OCI-M2 (cell line): ENCODE measurements around the gene GTF2A1L.
"Not testable (repeated sequence)": the region's sequence is repeated elsewhere in the genome, so short reads cannot be mapped to it uniquely, and the experiment has no call there.

Experiments used
- DNase-seq: peaks from one replicate; lab custom pipeline; 2025; ENCODE audit not compliant: unreplicated experiment; lab: John Stamatoyannopoulos, UW

GTF2A1L gene, protein sequence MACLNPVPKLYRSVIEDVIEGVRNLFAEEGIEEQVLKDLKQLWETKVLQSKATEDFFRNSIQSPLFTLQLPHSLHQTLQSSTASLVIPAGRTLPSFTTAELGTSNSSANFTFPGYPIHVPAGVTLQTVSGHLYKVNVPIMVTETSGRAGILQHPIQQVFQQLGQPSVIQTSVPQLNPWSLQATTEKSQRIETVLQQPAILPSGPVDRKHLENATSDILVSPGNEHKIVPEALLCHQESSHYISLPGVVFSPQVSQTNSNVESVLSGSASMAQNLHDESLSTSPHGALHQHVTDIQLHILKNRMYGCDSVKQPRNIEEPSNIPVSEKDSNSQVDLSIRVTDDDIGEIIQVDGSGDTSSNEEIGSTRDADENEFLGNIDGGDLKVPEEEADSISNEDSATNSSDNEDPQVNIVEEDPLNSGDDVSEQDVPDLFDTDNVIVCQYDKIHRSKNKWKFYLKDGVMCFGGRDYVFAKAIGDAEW

DNA sequence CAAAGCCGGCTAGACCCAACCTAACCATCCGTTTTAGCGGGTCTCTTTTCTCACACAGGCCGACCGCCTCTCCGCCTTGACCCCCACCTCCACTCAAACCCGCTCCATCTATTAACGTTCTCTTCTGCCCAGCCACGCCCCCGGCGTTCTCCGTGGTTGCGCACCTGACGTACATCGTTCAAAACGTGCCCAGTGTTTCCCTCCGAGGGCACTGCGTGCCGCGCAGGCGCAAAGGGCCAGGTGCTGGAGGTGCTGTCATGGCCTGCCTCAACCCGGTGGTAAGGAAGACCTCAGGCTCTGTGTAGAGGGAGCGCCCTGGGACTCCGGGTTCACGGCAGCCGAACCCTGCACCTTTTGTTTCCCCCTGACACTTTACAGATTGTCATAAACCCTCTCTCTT is at the start of gene GTF2A1L:
TSS of gene GTF2A1L (plus strand) at position 239 of the 400 bp plus-strand sequence. CDS start at position 258, 19 bp downstream.
- DNase-seq: no peak

DNA sequence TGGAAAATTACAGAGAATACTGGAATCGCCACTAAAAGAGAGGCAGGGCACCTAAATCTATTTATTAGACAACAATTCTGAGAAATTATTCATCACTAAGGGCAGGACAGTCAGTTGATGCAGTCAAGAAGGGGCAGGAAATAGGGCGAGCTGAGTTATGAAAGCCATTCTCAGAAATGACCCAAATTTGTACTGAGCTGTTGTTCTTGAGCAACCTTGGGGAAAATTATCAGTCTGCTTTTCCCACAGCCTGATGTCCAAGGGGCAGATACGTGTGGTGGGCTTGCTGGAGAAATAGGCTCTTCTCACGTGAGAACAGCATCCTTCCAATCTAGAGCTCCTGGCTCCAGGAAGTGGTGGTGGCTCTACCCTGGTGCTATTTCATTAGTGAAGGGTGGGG is 49.1 kb upstream of the GTF2A1L start:
- DNase-seq: no peak

DNA sequence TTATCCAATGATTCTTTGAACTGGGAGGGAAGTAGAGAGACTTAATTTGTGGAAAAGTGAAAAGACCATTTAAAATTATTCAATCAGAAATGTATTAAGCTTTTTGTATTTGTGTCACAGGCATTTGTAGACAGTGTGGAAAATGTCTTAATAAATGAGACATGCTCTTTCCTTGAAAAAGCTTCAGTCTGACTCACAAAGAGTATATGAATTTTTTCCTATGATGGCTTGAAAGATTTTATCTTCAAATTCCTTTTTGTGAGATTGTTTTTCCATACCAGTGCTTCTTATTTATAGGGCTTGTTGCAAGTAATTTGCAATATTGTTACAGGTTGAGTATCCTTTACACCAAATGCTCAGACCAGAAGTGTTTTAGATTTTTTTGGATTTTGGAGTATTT is 48.2 kb upstream of the GTF2A1L start:
- no peak for DNase-seq

DNA sequence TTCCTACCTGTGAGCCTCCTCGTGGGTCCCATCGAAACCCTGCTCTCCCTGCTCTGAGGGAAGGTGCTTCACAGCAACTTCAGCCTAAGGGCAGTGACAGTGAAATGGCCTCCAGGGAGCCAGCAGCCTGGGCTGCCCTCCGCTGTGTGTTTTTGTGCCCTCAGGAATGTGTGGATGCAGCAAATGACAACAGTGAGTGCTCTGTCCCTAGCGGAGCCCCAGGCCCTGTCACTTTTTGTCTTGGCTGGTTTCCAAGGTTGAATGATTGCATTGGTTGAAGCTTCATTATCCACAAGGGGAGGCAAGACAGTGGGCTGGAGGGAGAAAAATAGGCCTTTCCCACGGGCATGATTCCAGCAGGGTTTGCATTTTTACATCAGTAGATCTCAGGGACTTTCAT is 44.8 kb upstream of the GTF2A1L start:
- DNase-seq: no peak

DNA sequence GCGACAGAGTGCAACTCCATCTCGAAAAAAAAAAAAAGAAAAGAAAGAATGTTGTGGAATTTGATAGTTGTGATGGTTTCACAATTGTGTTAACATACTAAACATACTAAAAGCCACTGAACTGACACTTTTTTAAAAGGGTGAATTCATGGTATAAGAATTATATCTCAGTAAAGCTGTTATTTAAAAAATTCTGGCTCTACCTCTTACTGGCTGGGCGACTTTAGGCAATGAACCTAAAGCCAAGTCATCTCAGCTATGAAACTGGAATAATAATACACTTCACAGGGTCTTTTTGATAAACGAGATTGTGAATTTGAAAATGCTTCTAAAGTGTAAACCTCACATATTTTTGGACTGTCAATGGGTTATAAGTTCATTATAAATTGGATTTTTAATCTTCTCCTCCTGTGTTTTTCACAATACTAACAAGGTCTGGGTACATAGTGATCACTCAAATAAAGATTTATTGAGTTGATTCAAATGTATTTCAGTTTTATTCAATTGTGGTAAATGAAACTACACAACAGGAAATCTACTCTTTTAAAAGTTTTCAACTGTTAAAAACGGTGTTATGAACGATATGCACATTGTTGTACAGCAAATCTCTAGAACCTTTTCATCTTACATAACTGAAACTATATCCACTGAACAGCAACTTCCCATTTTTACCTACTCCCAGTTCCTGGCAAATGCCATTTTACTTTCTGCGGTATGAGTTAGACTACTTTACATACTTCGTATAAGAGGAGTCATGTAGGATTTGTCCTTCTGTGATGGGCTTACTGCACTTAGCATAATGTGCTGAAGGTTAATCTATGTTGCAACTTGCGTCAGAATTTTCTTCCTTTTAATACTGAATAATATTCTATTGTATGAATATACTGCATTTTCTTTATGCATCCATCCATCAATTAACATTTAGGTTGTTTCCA is 43.0 kb upstream of the GTF2A1L start:
- no peak for DNase-seq

DNA sequence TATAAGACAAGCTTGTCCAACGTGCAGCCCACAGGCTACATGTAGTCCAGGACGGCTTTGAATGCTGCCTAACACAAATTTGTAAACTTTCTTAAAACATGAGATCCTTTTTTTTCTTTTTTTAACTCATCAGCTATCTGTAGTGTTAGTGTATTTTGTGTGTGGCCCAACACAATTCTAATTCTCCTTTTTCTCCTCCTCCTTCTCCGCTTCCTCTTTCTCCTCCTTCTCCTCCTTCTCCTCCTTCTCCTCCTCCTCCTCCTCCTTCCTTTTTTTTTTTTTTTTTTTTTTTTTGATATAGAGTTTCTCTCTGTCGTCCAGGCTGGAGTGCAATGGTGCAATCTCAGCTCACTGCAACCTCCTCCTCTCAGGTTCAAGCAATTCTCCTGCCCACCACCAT is 39.3 kb upstream of the GTF2A1L start:
- no peak for DNase-seq

DNA sequence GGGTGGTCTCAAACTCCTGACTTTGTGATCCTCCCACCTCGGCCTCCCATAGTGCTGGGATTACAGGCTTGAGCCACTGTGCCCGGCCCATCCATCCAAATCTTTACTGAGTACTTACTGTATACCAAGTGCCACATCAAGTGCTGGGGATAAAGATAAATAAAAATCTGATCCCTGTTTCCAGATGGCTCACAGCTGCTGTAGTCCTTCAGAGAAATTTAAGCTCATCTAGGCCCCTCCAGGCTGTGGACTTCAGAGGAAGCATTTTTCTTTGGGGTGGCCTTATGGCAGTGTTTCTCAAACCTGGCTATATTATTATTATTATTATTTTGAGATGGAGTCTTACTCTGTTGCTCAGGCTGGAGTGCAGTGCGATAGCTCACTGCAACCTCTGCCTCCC is 33.7 kb upstream of the GTF2A1L start:
- no peak for DNase-seq

DNA sequence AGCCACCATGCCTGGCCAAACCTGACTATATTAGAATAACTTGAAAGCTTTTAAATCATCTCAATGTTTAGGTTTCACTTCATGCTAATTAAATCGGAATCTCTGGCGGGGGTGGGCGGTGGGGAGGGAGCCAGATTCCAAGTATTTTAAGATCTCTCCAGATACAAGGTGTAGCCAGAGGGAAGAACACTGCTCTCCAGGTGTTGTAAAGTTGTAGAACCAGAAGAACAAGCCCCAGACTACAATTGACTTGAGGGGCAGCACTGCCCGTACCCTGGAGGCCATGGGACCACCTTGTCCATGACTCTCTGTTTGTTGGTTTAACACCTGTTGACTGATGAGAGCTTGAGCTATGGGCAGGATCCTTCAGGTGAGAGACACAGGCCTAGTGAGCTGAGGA is 33.1 kb upstream of the GTF2A1L start:
- no peak for DNase-seq

DNA sequence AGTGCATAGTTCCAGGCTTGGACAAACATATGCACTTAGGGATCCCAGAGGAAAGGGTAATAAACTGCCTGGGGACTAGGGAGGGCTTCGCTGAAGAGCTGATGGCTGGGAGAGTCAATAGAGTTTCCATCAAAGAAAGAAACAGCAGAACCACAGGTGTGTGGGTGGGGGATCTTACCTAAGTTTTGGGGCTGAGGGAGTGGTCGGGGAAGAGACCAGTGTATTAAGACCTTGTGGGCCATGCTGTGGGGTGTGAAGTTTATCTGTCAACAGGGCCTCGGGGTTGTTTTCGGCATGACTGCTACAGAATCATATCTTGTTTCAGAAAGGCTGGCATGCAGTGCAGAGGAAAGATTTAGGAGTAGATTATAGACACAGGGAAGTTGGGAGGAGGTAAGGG is 31.2 kb upstream of the GTF2A1L start:
- no peak for DNase-seq

DNA sequence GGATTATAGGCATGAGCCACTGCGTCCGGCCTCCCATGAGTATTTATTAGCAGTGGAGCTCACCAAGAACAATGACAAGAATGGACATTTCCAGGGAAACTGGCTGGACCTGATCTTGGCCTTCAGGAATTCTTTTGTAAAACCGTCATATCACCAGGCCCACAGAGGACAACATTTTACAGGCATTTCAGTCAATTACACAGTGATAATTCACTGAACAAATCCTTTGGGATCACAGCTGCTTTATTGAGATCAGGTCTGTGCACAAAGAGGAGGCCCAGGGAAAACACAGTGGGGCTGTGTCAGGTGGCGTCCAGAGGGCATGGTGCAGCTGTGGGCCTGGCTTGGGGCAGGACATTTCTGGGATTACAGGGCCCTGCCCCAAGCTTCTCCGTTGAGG is 30.1 kb upstream of the GTF2A1L start:
- no peak for DNase-seq

DNA sequence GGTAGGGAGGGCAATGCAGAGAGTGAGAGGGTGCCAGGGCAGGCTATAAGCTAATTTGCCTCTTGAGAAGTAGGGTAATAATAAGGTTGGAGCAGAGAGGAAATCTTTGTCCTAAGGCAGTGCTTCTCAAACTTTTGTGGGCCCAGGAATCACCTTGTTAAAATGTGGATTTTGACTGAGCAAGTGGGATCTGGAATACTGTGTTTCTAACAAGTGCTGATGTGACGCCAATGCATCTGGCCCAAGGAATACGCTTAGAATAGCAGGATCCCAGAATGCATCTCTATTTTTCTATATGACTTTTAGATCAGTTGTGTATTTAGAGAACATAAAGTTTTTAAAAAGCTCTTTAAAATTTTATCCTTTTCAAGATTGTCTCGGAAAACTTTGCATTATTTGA is 29.7 kb upstream of the GTF2A1L start:
- no peak for DNase-seq

DNA sequence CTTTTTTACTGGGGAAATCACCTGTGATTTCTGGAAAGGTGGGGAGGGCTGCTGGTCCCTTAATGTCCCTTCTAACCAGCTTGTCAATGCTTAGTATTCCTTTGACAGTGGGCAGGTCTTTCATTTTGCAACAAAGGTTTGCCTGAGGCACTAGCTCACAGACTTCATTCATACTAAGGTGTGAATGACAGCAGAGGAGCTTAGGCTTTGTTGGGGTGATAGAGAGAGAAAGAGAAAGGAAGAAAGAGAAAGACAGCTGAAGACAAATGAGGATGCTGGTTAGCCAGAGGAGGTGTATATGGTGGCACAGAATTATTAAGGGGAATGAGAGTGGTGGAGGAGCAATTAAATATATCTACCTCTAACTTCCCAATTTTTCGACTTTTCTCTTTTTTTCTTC is 28.9 kb upstream of the GTF2A1L start:
- DNase-seq: no peak

DNA sequence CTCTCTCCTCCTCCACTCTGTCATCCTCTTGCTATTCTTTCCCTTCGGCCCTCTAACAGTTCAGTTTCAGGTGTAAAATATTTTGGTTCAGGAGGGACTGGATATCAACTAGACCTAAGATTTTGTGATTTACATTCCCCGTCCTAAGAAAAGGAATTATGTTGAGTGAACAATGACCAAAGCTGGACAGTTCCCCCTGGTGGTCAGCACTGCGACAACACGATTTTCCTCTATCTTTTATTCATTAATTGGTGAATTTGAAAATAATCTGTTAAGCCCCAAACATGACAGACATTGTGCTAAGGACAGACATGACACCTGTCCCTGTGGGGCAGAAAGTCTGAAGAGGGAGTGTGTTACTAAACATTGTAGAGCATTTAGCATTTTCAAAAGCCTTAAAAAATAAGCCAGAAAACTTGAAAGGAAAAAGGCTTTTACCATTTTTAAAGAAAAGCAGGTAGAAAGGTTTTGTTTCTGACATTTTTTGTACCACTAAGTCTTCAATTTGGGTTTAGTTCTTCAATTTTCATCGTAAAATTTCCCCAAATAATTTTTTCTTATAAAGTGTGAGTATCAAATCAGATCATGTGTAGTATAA is 28.4 kb upstream of the GTF2A1L start:
- no peak for DNase-seq

DNA sequence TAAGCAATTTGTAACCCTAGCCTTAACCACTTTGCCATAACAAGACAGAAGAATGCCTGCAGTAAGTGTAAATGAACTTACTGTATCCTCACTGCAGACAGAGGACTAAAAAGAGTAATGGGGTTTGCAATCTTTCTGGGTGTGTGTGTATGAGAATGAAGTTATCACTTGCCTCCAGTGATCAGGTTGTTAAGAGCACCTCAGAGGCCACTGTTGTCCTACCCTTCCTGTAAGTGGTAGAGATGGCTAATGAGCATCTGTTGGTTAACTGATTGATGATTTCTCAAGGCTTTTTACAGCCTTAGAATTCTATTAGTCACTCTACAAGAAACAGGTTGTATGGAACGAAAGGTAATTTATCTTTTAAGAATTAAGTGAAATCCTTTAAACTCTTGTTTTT is 27.6 kb upstream of the GTF2A1L start:
- DNase-seq: no peak

DNA sequence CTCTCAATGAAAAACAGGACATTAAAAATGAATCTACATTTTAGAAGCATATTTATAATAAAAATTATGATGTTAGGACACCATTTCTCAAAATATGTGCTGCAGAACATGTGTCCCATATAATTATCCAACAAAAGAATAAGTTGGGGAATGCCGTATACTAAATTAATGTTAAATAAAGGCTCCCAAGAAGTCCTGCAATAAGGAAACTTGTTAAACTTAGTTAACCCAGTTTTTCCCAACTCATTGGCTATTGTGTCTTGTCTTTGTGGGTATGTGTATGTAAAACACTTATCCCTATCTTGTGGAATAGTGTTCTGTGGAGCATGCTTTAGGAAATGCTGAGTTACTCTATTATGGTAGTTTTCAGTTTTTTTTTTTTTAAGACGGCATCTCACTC is 25.6 kb upstream of the GTF2A1L start:
- DNase-seq: no peak

DNA sequence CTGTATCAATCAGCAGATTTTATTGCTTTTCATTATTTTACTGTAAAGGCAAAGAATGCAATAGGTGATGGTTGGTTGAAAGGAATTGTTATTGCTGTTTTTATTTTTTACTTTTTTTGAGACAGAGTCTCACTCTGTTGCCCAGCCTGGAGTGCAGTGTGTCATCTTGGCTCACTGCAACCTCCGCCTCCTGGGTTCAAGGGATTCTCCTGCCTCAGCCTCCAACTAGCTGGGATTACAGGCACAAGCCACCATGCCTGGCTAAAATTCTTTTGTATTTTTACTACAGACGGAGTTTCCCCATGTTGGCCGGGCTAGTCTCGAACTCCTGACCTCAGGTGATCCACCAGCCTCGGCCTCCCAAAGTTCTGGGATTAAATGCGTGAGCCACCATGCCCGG is 20.9 kb upstream of the GTF2A1L start:
- DNase-seq: not testable (repeated sequence)

DNA sequence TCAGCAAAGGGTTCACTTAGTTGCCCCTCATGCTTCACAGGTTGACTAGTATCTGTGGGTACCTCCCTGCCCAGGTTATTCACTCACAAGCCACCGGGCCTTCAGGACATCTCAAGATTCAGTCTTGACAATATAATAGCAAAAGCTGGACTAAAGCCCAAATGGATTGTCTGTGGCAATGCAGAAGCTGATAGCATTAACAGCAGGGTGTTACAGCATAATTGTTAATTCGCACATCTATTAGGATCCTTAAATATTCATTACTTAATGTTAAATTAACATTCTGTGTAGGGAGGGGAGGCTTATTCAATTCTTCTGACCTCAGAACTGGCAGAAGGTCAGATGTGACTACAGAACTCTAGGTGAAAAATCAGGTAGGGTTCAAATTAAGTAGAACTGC is 20.2 kb upstream of the GTF2A1L start:
- DNase-seq: no peak

DNA sequence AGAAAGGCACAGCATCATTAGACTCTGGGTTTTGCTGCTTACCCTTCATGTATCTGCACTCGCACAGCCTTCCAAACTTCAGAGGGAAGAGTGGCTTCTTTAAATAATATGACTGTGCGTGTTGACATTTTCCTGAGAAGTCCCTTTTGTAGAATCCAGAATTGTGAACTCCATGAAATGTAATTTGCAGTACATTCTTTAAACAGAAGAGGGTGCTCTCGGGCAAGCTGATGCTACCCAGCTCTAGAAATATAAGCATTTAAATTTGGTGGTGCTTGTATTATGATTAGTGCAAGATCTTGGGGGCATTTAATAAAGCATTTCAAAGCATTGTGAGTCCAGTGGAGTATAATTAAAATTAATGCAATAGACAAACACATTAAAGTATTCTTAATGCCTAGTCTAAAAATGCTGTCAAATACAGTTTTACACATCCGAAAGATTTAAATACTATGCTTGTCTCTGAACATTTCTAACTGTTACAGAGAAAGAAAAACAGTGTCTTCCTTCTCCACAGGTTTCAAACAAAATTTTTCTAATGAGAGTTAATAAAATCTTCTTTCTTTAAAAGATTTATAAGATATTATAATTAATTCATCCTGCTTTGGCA is 17.3 kb upstream of the GTF2A1L start:
- DNase-seq: no peak

DNA sequence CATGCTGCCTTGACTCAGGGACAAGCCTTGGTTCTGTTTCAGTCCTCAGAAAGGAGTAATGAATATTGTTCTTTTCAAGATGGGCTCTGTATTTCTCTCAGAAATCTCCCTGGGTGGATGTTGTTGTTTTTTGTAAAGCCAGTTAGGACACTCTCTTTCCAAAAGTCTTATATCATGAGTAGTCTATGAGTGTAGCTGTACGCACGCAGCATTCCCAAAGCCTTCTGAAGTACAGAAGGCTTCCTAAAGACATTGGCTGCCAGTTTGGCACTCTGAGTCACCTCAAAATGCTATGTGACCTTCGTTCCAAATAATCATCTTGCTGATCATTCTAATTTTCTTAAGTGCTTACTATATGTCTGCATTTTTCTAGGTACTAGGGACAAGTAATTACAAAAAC is 16.7 kb upstream of the GTF2A1L start:
- DNase-seq: no peak

DNA sequence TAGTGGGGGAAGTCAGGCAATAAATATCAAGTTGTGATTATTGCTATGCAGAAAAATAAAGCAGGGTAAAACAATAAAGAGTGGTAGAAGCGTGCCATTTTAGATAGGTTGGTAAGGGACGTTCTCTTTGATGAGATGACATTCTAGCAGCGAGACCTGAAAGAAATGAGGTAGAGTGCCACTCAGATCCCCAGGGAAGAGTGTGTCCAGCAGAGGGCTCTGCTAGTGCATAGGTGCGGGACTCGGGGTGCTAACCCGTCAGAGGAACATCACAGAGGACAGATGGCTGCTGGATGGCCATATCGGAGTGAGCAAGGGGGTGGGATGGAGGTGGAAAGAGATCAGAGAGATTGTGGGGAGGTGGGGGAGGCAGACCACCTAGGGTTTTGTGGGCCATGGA is 16.3 kb upstream of the GTF2A1L start:
- DNase-seq: no peak

DNA sequence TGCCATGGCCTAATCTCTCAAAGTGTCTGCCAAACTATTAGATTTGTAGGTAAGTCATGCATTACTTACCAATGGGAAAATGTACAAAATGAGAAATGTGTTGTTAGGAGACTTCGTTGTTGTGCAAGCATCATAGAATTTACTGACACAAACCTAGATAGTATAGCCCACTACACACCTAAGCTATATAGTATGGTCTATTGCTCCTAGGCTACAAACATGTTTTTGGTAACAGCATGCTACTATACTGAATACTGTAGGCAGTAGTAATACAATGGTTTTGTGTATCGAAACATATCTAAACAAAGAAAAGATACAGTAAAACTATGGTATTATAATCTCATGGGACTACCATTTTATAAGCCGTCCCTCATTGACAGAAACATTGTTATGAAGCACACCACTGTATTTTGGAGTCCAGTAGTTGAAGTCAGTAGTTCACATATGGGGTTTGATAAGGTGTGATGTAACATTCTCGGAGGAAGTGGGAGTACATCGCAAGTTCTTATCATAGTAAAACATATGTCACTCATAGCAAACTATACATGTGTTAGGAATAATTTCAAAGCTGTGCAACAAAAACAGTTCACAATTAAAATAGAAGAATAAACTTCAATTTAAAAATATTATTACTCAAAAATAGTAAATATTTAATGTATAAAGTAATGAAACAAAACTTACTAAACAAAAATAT is 12.0 kb upstream of the GTF2A1L start:
- DNase-seq: no peak
